NCI-H526 (cell line): ENCODE measurements around the gene TEX13C.
"Not testable (repeated sequence)": the region's sequence is repeated elsewhere in the genome, so short reads cannot be mapped to it uniquely, and the experiment has no call there.

Experiments used
- DNase-seq, 2 experiments: peaks; one replicate each; lab custom pipeline; 2025; lab: John Stamatoyannopoulos, UW

TEX13C gene

GRCh38 chrX:125319646-125320521, at the start of gene TEX13C:
TSS of gene TEX13C (plus strand) at chrX:125319871. CDS start at chrX:125320120, 249 bp downstream.
- DNase-seq: no peak

DNA sequence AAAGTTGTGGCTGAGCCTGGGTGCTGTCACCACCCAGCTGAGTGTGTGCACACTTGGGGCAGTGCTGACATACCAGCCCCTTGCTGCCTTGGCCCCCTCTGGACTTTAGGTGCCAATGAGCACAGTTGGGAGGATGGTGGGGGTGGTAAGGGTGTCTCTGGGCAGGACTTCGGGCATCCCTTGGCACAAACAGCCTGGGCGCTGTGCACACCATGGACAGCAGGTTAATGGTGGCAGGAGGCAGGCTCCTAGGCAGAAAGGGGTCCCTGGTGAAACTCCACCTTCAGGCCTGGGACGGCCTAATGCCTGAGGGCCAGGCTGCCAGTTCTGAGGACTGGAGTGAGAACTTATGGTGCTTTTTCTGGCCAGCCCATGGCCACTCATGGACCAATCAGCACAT, 32.4 kb upstream of the TEX13C start:
- DNase-seq: no peak

DNA sequence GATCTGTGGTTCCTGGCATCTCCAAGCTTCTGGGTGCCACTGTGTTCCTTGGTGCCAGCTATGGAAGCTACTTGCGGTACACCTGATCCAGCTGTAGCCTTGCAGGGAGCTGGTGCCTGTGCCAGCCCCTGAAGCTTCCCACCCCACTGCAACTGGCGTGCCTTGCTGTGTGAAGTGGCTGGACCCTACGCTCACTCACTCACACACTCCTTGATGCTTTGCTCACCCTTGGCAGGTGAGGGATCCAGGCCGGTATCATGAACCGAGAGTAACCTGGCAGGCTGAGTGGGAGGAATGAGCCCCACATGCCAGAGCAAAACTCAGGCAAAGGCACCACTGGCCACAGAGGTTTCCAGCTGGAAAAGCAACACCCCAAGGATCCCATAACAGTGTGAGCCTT, 31.3 kb upstream of the TEX13C start:
- DNase-seq: no peak

DNA sequence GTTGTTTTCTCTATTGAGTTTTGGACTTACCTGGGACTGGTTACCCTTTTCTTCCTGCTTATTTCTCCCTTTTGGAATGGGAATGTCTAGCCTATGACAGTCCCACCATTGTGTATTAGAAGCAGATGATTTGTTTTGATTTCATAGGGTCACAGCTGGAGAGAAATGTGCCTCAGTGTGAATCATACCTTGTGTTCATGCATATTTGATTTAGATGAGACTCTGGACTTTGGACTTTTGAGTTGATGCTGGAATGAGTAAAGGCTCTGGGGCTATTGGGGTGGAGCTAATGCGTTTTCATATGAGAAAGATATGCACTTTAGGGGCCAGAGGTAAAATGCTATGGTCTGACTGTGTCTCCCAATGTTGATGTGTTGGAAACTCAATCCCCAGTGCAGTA, 30.5 kb upstream of the TEX13C start:
- DNase-seq: no peak

DNA sequence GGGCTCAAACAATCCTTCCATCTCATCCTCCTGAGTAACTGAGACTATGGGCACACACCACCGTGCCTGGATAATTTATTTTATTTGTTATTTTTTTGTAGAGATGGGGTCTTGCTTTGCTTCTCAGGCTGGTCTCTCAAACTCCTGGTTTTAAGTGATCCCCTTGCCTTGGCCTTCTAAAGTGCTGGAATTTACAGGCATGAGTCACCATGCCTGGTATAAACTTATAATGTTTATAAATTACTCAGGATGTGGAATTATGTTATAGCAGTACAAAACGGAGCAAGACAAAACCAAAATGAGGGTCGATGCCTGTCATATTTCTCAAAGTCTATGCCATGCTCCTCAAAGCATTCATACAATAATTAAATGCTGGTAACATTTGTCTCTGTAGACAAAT, 29.8 kb upstream of the TEX13C start:
- no peak for DNase-seq

DNA sequence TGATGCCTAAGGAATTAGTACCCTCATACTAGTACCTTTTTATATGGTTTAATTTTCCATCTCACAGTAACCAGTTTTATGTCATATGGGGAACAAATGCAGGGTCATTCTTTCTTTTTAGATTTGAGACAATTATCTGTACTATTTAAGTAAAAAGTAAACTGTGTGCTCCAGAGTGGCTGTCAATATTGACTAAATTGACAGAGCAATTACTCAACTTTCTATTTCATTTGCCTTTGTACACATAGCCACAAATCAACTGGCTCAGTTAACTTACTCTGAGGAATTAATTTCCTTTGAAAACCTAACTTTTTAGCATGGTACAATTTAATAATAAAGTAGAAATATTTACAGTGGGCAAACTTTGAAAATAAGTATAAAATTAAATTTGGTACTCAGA, 28.5 kb upstream of the TEX13C start:
- no peak for DNase-seq

DNA sequence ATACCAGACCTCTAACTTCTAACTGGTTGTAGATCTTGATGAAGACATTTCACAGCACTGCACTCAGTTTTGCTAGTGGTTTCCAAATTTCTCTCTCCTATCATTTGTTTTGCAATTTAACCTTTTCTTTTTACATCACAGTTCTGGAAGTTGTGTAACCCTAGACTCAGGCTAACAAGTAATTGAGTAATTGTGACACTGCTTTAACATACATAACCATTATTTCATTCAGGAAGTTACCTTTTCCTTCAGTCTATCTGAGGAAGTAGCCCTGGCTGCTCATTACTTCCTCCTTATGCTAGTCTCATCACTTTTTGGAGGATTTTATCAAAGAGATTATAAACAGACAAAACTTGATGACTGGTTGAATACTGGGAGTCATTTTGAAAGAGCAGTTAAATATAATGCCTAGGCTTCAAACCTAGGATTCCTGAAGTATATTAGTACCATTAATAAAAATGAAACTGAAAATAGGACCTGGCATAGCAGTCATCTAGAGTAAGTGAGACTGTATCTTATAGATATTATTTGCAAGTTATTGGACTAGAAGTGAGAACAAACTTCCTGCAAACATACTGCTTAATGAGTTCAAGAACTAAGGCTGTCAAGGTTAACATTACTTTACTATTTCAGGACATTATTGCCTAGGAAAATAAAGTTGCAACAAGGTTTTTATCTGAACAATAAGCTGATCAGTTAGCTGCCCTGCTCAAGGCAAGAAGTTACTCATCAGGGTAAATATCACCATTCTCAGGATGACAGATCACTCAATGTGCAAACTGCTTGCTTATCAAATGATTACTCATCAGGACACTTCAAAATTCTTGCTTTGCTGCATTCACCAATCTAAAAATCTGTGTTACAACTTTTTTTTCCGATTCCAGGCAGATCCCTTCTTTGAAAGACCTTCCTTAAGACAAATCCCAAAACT, 25.6 kb upstream of the TEX13C start:
- DNase-seq: no peak

GRCh38 chrX:125295337-125295736, 24.3 kb upstream of the TEX13C start:
- no peak for DNase-seq

DNA sequence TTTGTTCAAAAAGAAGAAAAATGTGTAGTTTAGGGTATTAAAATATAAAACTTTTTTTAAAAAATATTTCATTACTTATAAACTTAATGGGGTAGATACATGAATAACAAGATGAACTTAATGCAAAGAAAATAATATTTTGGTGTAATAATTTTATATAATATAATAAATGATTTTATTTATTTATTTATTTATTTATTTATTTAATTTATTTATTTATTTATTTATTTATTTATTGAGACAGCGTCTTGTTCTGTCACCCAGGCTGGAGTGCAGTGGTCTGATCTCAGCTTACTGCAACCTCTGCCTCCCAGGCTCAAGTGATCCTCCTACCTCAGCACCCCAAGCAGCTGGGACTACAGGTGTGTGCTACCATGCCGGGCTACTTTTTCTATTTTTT, 20.8 kb upstream of the TEX13C start:
- DNase-seq: no peak

DNA sequence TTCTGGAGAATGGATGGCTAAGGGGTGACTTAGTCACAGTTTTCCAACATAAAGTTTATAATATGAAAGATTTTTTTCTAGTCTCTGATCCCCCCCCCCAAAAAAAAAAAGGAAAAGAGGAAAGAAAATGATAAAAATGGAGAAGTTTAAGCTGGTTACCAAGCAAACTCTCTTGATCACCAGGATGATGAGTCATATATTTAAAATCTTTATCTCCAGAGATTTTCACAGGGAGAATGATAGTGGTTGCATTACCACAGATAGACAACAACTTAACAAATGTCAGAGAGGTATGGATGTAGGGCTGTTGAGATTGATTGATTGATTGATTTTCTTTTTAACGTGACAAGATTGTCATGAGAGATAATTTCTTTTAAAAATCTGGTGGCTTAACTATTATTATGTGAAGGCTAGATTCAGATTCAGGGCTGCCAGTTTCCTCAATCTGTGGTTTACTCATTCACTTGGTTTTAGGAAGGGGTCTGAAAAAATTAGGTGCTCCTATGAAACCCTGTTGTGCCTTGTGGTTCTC, 13.3 kb upstream of the TEX13C start:
- no peak for DNase-seq

DNA sequence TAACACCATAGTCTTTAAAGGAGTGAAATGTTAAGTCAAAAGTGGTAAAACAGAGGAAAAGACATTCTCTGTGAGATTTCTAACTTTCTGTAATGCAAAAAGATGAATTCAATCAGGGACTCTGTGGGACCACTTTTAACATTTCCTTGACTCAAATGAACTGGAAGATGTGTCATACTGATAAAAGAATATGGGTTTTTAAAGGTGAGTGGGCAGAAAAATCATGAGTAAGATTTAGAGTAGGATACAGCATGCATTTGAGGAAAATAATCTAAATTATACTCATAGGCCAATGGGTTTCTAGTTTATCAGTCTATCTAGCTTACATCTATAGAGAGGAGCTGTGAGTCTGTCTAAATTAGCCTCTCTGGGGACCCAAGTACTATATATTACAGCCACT, 11.0 kb upstream of the TEX13C start:
- no peak for DNase-seq

DNA sequence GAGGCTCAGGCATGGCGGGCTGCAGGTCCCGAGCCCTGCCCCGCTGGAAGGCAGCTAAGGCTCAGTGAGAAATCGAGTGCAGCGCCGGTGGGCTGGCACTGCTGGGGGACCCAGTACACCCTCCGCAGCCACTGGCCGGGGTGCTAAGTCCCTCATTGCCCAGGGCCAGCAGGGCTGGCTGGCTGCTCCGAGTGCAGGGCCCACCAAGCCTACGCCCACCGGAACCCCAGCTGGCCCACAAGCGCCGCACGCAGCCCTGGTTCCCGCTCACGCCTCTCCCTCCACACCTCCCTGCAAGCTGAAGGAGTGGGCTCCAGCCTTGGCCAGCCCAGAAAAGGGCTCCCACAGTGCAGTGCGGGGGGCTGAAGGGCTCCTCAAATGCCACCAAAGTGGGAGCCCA, 505 bp upstream of the TEX13C start:
- not testable (repeated sequence) for DNase-seq

- no peak for DNase-seq
These were observed 2.8 kb downstream of the TEX13C start for GRCh38 chrX:125322431-125322830.

GRCh38 chrX:125326599-125326998, 6.9 kb downstream of the TEX13C start:
- no peak for DNase-seq

DNA sequence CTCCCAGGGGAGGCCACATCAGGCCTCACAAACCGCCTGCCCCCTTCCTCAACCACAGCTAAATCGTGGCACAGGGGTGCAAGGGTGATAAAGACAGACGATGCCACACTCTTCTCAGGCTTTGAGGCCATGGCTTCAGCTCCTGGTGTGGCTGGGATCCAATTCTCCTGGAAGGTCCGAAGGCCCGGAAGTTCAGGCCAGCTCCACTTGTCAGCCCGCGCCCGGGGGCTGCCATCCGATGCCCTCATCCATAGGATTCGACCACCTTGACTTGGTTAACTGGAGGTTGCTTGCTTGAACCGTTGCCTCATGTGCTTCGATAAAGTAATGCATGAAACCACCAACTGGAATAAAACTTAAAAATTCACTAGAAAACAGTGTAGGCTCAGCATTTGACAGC, 8.2 kb downstream of the TEX13C start:
- DNase-seq: no peak

GRCh38 chrX:125333583-125333982, 13.9 kb downstream of the TEX13C start:
- DNase-seq: no peak

- no peak for DNase-seq
These were observed 20.8 kb downstream of the TEX13C start for GRCh38 chrX:125340490-125340889.

DNA sequence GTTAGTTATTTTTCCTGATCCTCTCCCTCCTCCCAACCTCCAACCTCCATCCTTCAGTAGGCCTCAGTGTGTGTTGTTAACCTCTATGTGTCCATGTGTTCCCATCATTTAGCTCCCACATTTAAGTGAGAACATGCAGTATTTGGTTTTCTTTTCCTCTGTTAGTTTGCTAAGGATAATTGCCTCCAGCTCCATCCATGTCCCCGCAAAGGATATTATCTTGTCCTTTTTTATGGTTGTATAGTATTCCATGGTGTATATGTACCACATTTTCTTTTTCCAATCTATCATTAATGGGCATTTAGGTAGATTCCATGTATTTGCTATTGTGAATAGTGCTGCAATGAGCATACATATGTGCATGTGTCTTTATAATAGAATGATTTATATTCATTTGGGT, 54.5 kb downstream of the TEX13C start:
- no peak for DNase-seq
